ENCODE data around the gene CALHM3. TPM values are rescaled to one million over a fixed set of nuclear protein-coding genes. Genes with fewer than 3 reads are reported as not detected.

CALHM3 gene
- total and polyA plus RNA-seq, 7 experiments from 2014 or later = not detected

DNA sequence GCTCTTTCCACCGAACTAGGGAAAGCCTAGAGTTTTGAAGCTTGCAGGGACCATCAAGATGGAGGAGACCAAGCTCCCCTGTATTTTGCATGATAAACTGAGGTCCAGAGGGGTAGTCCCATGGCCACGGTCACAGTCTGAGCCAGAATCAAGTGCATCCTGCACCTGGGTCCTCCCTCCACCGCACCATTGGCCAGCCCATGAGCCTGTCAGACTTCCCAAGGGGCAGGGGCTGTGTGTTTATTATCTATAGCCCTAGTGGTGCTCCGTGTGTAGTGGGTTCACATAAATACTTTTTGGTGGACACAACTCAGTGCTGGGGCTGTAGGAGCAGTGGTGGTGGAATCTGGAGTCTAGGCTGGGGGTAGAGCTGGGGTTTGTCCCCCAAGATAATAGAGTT is 3.6 kb downstream of the CALHM3 start:
- no peaks in the 10 kb centered on the region for H3K27me3 ChIP-seq (ENCODE audit: control insufficient read depth in 2 of 2, insufficient read depth in 2 of 2, low read length in 2 of 2)
- no peak for ATAC-seq
- no peak overlapping the region for H3K27ac ChIP-seq (ENCODE audit: low read depth, low read length)
- H3K36me3 ChIP-seq (ENCODE audit: control insufficient read depth in 2 of 3, insufficient read depth in 3 of 3, low read length in 3 of 3) = no peaks in the 10 kb centered on the region
- ChIA-PET POLR2A (no interaction called here), CTCF (interaction anchor here (0.8 to 6.2 kb wide), 2 partner anchors 11 to 59 kb away, joined by 3 to 29 read pairs; no protein-coding TSS in a partner anchor)
- H3K9me3 Mint-ChIP-seq = no peaks in the 10 kb centered on the region
- peaks cover 17 to 23% of the 10 kb centered on the region in 2 donors for H3K4me1 ChIP-seq (ENCODE audit: control insufficient read depth in 2 of 2, insufficient read depth in 2 of 2, low read length in 2 of 2)
- no peak overlapping the region for H3K4me3 Mint-ChIP-seq
- intact Hi-C loops (cut with micrococcal nuclease) = no loop called here
- peaks cover 17 to 59% (median 22%) of the 10 kb centered on the region in 7 donors for H3K4me1 Mint-ChIP-seq
- H3K27me3 Mint-ChIP-seq = no peaks in the 10 kb centered on the region
- no peaks in the 10 kb centered on the region for H3K9me3 ChIP-seq (ENCODE audit: control insufficient read depth in 2 of 3, low read length in 3 of 3)
- peak overlapping the region in 1 of 9 donors; percentile 70 for H3K27ac Mint-ChIP-seq
- no peak overlapping the region for H3K4me3 ChIP-seq (ENCODE audit: low read length)
- H3K36me3 Mint-ChIP-seq = peaks cover 0 to 10% (median 0%) of the 10 kb centered on the region in 5 donors
- no peak for DNase-seq

DNA sequence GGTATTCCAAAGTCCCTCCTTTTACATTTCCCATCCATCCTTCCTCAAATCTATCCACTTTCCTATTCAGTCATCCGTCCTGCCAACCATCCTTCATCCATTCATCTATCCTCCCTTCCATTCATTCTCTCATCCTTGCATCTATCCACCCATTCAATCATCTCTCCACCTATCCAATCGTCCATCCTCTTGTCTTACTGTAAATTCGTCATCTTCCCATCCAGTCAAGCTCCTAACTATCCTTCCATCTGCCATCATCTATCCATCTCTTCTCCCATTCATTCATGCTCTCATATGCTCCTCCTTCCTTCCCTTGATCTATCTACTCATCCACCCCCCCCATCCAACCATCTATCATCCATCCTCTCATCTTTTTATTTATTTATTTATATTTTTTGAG is 5.0 kb downstream of the CALHM3 start:
- CTCF ChIA-PET = interaction anchor here (1.2 to 6.2 kb wide), 2 partner anchors 11 to 57 kb away, joined by 7 to 29 read pairs; no protein-coding TSS in a partner anchor

DNA sequence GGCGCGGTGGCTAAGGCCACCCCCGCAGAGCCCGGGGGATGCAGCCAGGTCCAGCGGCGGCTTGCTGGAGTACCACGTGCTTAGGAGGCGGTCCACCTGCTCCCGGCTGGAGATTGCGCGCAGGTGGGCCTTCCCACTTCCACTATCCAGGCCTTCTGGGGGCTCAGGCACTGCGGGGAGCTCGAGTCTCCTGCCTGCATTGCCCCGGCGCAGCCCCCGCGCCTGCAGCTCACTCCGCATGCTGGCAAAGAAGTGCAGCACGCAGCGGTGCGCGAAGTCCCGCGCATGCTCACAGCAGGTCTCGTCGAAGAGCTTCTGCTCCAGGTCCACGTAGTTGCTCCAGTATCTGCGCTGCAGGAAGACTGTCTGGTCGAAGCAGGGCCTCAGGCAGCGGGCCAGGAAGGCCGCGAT is 5.8 kb downstream of the CALHM3 start:
- Histone ChIP-seq H3K4me1 (ENCODE audit: control insufficient read depth in 2 of 2, insufficient read depth in 2 of 2, low read length in 2 of 2) (peaks cover 18 to 27% of the 10 kb centered on the region in 2 donors), H3K36me3 (ENCODE audit: control insufficient read depth in 2 of 3, insufficient read depth in 3 of 3, low read length in 3 of 3) (no peaks in the 10 kb centered on the region), H3K27me3 (ENCODE audit: control insufficient read depth in 2 of 2, insufficient read depth in 2 of 2, low read length in 2 of 2) (no peaks in the 10 kb centered on the region), H3K4me3 (ENCODE audit: low read length) (no peak overlapping the region), H3K27ac (ENCODE audit: low read depth, low read length) (no peak overlapping the region), H3K9me3 (ENCODE audit: control insufficient read depth in 2 of 3, low read length in 3 of 3) (no peaks in the 10 kb centered on the region)
- no peak overlapping the region for H3K4me3 Mint-ChIP-seq
- DNase-seq (no peak), ATAC-seq (no peak)
- H3K27me3 Mint-ChIP-seq = no peaks in the 10 kb centered on the region
- ChIA-PET POLR2A (no interaction called here), CTCF (interaction anchor here (6.2 kb wide), 1 partner anchor 56 kb away, joined by 29 read pairs; no protein-coding TSS in a partner anchor)
- H3K9me3 Mint-ChIP-seq = no peaks in the 10 kb centered on the region
- peaks cover 0 to 16% (median 0%) of the 10 kb centered on the region in 5 donors for H3K36me3 Mint-ChIP-seq
- no peak overlapping the region for H3K27ac Mint-ChIP-seq
- H3K4me1 Mint-ChIP-seq = peaks cover 20 to 71% (median 29%) of the 10 kb centered on the region in 7 donors
- intact Hi-C loops (cut with micrococcal nuclease) = no loop called here

More for the DNA sequence above, 5.0 kb downstream of the CALHM3 start:
- Mint-ChIP-seq H3K27me3 (no peaks in the 10 kb centered on the region), H3K27ac (peak overlapping the region in 4 of 9 donors; percentile 5 to 44 (median 16)), H3K36me3 (peaks cover 0 to 15% (median 0%) of the 10 kb centered on the region in 5 donors), H3K4me1 (peaks cover 20 to 68% (median 29%) of the 10 kb centered on the region in 7 donors), H3K9me3 (no peaks in the 10 kb centered on the region), H3K4me3 (no peak overlapping the region)
- no peak overlapping the region for H3K4me3 ChIP-seq (ENCODE audit: low read length)
- peaks cover 18 to 27% of the 10 kb centered on the region in 2 donors for H3K4me1 ChIP-seq (ENCODE audit: control insufficient read depth in 2 of 2, insufficient read depth in 2 of 2, low read length in 2 of 2)
- intact Hi-C loops (cut with micrococcal nuclease) = no loop called here
- ATAC-seq = no peak
- H3K36me3 ChIP-seq (ENCODE audit: control insufficient read depth in 2 of 3, insufficient read depth in 3 of 3, low read length in 3 of 3) = no peaks in the 10 kb centered on the region
- DNase-seq = no peak
- no peaks in the 10 kb centered on the region for H3K27me3 ChIP-seq (ENCODE audit: control insufficient read depth in 2 of 2, insufficient read depth in 2 of 2, low read length in 2 of 2)
- no peaks in the 10 kb centered on the region for H3K9me3 ChIP-seq (ENCODE audit: control insufficient read depth in 2 of 3, low read length in 3 of 3)
- no peak overlapping the region for H3K27ac ChIP-seq (ENCODE audit: low read depth, low read length)
- POLR2A ChIA-PET = no interaction called here

DNA sequence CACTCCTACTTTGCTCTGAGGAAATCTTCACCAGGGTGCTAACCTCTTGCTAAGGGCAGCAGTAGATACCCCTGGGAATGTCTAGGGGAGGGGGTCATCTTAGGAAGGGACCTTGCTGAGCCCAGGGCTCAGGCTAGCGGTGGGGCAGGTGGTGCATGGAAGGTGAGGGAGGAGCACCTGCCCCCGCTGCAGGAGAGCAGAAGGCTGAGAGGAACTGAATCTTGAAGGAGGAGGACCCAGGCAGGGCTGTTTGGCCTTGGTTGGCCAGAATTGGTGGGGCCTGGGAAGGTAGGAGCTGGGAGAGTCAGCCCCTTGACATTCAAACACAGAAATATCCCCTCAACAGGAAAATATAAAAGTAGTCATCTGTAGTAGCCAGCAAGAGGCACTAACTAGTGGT is 7.0 kb downstream of the CALHM3 start:
- Mint-ChIP-seq H3K27me3 (no peaks in the 10 kb centered on the region), H3K4me1 (peaks cover 20 to 69% (median 29%) of the 10 kb centered on the region in 7 donors), H3K9me3 (no peaks in the 10 kb centered on the region), H3K36me3 (peaks cover 0 to 19% (median 0%) of the 10 kb centered on the region in 5 donors), H3K27ac (peak overlapping the region in 5 of 9 donors; percentile 60 to 97 (median 86)), H3K4me3 (peak overlapping the region in 6 of 10 donors; percentile 32 to 81 (median 49))
- Histone ChIP-seq H3K9me3 (ENCODE audit: control insufficient read depth in 2 of 3, low read length in 3 of 3) (no peaks in the 10 kb centered on the region), H3K4me3 (ENCODE audit: low read length) (no peak overlapping the region), H3K36me3 (ENCODE audit: control insufficient read depth in 2 of 3, insufficient read depth in 3 of 3, low read length in 3 of 3) (no peaks in the 10 kb centered on the region), H3K27ac (ENCODE audit: low read depth, low read length) (no peak overlapping the region), H3K27me3 (ENCODE audit: control insufficient read depth in 2 of 2, insufficient read depth in 2 of 2, low read length in 2 of 2) (no peaks in the 10 kb centered on the region), H3K4me1 (ENCODE audit: control insufficient read depth in 2 of 2, insufficient read depth in 2 of 2, low read length in 2 of 2) (peaks cover 18 to 27% of the 10 kb centered on the region in 2 donors)
- intact Hi-C loops (cut with micrococcal nuclease) = no loop called here
- ATAC-seq (no peak), DNase-seq (no peak)
- POLR2A ChIA-PET = interaction anchor here (0.6 to 2.5 kb wide), 2 partner anchors 20 to 860 kb away, joined by 3 to 12 read pairs; partner anchors contain the start of gene CALHM2
- CTCF ChIA-PET = interaction anchor here (0.8 to 6.2 kb wide), 2 partner anchors 13 to 55 kb away, joined by 3 to 29 read pairs; no protein-coding TSS in a partner anchor

DNA sequence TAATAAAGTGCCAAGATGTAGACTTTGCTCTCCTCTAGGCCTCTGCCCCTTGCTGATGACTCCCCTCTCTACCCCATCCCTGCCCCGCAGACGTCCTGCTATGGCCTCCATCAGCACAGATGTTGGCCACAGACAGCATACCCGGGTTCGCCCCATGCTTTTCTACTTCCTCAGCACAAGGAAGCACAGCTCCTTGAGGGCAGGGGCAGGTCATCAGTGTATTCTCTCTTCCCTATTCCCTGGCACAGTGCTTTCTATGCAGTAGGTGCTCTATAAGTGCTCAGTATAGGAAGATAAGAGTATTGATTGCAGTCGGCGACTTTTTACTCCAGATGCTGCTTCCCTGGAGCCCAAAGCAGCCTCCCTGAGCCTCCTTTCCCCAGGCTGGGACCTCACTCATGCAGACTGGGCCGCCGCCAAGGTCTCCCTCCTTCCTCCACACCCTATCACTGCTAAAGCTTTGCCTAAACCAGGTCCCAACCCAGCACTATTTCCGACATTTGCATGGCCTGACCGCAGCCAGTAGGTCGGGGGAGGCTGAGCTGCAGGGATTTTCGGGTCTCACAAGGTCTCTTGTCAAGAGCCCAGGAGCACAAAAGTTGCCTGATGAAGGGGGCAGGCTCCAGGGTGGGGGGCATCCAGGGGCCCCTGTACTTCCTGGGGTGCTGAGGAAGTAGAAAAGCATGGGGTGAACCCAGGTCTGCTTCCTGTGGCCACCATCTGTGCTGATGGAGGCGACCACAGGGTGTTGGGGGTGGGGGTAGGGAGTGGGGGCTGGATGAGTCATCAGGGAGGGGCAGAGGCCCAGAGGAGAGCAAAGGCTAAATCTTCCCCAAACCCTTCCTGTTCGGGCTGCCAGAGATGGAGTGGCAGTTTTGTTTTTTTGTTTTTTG is 8.0 kb downstream of the CALHM3 start:
- ATAC-seq (peak; percentile 92), DNase-seq (peak in 6 of 9 donors; percentile 11 to 72 (median 24))
- Mint-ChIP-seq H3K27me3 (no peaks in the 10 kb centered on the region), H3K27ac (peak overlapping the region in 7 of 9 donors; percentile 43 to 97 (median 67)), H3K4me1 (peaks cover 20 to 70% (median 29%) of the 10 kb centered on the region in 7 donors), H3K4me3 (peak overlapping the region; percentile 29 to 81 (median 64)), H3K36me3 (peaks cover 0 to 19% (median 0%) of the 10 kb centered on the region in 5 donors), H3K9me3 (no peaks in the 10 kb centered on the region)
- Histone ChIP-seq H3K27me3 (ENCODE audit: control insufficient read depth in 2 of 2, insufficient read depth in 2 of 2, low read length in 2 of 2) (no peaks in the 10 kb centered on the region), H3K4me3 (ENCODE audit: low read length) (peak overlapping the region; percentile 24), H3K36me3 (ENCODE audit: control insufficient read depth in 2 of 3, insufficient read depth in 3 of 3, low read length in 3 of 3) (no peaks in the 10 kb centered on the region), H3K27ac (ENCODE audit: low read depth, low read length) (peak overlapping the region; percentile 9), H3K9me3 (ENCODE audit: control insufficient read depth in 2 of 3, low read length in 3 of 3) (no peaks in the 10 kb centered on the region), H3K4me1 (ENCODE audit: control insufficient read depth in 2 of 2, insufficient read depth in 2 of 2, low read length in 2 of 2) (peaks cover 18 to 27% of the 10 kb centered on the region in 2 donors)
- intact Hi-C loops (cut with micrococcal nuclease) = loop anchor here (1.0 kb wide), 2 partner anchors 19 to 20 kb away; partner anchors contain the start of gene CALHM2 (in 1 of the 2)
- CTCF ChIA-PET = interaction anchor here (0.5 kb wide), 1 partner anchor 55 kb away, joined by 3 read pairs; no protein-coding TSS in a partner anchor
- POLR2A ChIA-PET = interaction anchor here (0.6 to 2.5 kb wide), 2 partner anchors 19 to 859 kb away, joined by 3 to 12 read pairs; partner anchors contain the start of gene CALHM2

DNA sequence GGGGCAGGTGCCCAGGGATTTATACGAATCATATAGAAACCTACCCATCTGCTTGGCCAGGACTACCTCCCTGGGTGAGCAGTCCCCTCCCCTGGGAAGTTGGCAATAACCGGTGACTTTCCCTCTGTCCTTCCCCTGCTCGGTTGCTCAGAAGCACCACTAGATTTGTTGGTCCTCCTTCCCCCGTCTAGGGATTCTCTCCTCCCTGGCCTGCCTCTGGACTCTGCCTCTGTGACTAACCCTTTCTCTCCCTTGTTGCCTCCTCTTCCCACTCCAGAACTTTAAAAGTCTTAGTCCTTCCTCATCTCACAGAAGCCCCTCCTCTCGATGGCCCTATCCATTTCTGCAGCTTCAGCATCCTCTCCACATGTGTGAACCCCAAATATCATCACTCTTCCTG is 9.8 kb downstream of the CALHM3 start:
- DNase-seq = no peak
- Histone ChIP-seq H3K27ac (ENCODE audit: low read depth, low read length) (no peak overlapping the region), H3K36me3 (ENCODE audit: control insufficient read depth in 2 of 3, insufficient read depth in 3 of 3, low read length in 3 of 3) (no peaks in the 10 kb centered on the region), H3K27me3 (ENCODE audit: control insufficient read depth in 2 of 2, insufficient read depth in 2 of 2, low read length in 2 of 2) (no peaks in the 10 kb centered on the region), H3K9me3 (ENCODE audit: control insufficient read depth in 2 of 3, low read length in 3 of 3) (no peaks in the 10 kb centered on the region), H3K4me1 (ENCODE audit: control insufficient read depth in 2 of 2, insufficient read depth in 2 of 2, low read length in 2 of 2) (peaks cover 18 to 24% of the 10 kb centered on the region in 2 donors), H3K4me3 (ENCODE audit: low read length) (no peak overlapping the region)
- H3K36me3 Mint-ChIP-seq = peaks cover 0 to 19% (median 0%) of the 10 kb centered on the region in 5 donors
- intact Hi-C loops (cut with micrococcal nuclease) = no loop called here
- no peaks in the 10 kb centered on the region for H3K9me3 Mint-ChIP-seq
- no peak for ATAC-seq
- peak overlapping the region in 3 of 9 donors; percentile 2 to 89 (median 3) for H3K27ac Mint-ChIP-seq
- H3K4me3 Mint-ChIP-seq = no peak overlapping the region
- ChIA-PET CTCF (no interaction called here), POLR2A (no interaction called here)
- H3K4me1 Mint-ChIP-seq = peaks cover 20 to 65% (median 29%) of the 10 kb centered on the region in 7 donors
- H3K27me3 Mint-ChIP-seq = no peaks in the 10 kb centered on the region

All from naive thymus-derived CD4-positive, alpha-beta T cell (primary cell).